Measurements from ENCODE around the gene FBXW11.

GRCh38 chr5:171951218-171951617, 55.2 kb downstream of the FBXW11 start:
- no peak for TF ChIP-seq CTCF (IDR thresholded peaks at IDR 0.05 in 2 of 3, conservative IDR thresholded peaks at IDR 0.05 in 1 of 3; ENCODE audit: borderline replicate concordance in 1 of 3, insufficient read depth in 1 of 3, low read depth in 2 of 3, low read length in 2 of 3)
- no peak for TF ChIP-seq SIN3A (IDR thresholded peaks at IDR 0.05; ENCODE audit: low read depth)
- TF ChIP-seq EGR1 (IDR thresholded peaks at IDR 0.05; ENCODE audit: low read depth) = no peak
- no peak for TF ChIP-seq POLR2AphosphoS5 (IDR thresholded peaks at IDR 0.05; ENCODE audit: low read depth, low read length)
- TF ChIP-seq ATF3 (IDR thresholded peaks at IDR 0.05) = 0 out of 2 replicates have a peak, but pooled peaks have one; percentile 14
- TF ChIP-seq POLR2A (IDR thresholded peaks at IDR 0.05; ENCODE audit: borderline replicate concordance, extremely low read depth, insufficient read depth, insufficient read length) = no peak
- no peak for TF ChIP-seq ZNF274 (IDR thresholded peaks at IDR 0.05; ENCODE audit: low read depth, low read length)
